NCI-H146 treated with DMSO at 0.1 percent for 48 hours (cell line): ENCODE measurements around the gene PLEKHA8.
A peak's percentile ranks its signal among the peaks of the same experiment; 100 is the strongest.

Source experiments
- DNase-seq: peaks from one replicate; lab custom pipeline; 2025; ENCODE audit not compliant: unreplicated experiment; lab: John Stamatoyannopoulos, UW

Gene PLEKHA8

GRCh38 chr7:30144657-30145306, 116.6 kb downstream of the PLEKHA8 start:
- DNase-seq, result no peak

DNA sequence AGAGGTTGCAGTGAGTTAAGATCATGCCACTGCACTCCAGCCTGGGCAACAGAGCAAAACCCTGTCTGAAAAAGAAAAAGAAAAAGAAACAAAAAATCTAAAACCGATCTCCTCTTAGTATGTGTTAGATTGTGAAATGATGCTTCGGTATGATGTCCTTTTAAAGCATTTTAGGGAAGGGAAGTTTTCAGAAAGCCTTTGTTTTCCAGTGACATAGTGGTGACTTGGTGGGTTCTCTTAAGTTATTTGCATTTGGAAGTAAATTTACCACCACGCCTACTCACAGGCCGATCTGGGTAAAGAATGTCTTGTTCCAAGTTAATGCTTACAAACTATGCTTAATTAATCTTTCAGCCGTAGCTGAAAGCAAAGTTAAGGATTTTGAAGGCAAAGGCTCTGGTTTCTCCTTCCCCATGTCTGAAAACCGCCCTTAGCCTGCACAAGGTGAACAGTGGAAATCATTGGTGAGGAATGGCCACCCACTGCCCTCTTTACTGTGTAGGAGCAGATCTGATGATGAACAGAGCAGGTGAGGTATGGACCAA, 117.3 kb downstream of the PLEKHA8 start:
- no peak for DNase-seq

GRCh38 chr7:30146127-30146612, 118.0 kb downstream of the PLEKHA8 start:
- DNase-seq, result no peak

DNA sequence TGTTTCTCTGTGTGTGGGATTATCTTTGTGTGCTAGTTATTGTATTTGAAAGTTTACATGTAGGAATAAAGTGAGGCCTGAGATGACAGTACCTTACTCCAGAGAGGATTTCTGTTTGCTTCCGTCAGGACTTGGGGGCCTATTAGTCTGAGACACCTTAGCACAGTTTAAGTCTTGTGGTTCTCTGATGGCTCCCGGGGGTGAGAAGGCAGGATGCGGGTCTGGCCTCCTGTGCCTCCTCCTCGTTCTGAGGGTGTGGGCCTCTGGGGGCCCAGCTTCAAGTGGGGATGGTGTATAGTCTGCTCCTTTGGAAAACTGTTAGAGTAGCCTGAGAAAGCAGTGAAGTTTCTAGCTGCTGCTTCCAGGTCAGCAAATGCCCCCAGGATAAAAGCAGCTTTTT, 119.0 kb downstream of the PLEKHA8 start:
- no peak for DNase-seq

GRCh38 chr7:30147785-30148184, 119.6 kb downstream of the PLEKHA8 start:
- DNase-seq, result no peak

- DNase-seq, result no peak
These were observed 120.2 kb downstream of the PLEKHA8 start for GRCh38 chr7:30148426-30148825.

DNA sequence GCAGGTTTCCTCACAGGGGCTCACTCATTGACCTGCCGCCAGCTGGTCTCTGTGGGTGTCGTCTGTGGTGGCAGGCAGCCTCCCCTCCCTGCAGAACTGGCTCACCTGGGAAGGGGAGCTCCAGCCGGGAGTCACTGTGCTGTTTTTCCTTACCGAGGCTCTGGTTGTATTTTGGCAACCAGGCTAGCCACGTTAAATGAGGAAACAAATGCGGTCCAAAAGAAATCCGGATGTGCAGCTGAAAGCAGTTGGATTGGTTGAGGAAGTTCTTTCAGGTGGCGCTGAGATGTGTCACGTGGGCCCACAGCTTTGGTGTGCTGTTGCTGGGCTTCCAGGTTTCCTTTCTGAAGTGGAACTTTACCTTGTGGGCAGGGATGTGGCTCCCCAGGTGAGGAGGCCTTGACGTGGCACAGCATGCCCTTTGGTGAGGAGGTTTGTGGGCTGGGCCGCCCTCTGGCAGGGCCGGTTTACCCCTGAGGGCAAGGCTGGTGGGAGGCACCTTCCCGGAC, 120.8 kb downstream of the PLEKHA8 start:
- DNase-seq, result no peak

DNA sequence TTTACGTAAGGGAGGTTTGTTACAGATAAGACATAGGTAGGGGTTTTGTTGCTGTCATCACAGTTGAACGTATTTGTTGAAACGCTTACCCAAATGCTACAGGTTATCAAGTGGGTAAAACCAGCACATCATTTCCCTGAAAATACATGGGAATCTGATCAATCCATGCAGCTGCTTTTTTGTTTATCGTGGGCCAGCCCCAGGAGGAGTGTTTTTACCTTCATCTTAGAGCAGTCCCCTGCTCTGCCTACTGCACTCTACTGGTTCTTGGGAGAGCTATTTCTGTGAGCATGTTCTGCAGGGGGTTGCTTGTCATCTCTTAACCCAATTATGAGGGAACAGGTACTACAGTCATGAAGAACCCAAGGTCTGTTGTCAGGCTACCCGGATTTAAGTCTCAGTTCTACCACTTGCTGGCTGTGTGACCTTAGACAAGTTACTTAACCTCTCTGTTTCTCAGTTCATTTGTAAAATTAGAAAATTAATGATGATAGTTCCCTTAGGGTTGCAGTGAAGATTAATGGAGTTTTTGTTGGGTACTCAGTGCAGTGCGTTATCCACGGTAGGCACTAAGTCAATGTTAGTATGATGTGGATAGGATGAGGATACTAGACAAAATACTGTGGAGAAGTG, 121.5 kb downstream of the PLEKHA8 start:
- no peak for DNase-seq

DNA sequence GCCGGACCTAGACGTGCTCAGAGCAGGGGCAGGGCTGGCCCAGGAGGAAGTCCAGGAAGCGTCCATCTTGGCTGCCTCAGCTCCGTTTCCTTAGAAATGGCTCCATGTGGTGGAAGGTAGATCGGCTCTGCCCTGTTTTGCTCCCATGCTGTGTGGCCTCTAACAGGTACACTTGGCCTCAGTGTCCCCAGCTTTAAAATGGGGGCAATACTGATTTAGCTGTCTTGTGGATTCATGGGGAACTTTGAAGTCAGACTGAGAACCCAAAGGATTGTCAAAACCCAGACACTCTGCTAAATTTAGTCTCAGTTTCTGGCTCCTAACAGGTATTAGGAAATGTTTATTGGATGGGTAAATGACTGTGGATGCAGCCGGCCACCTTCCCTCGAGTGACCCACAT, 122.5 kb downstream of the PLEKHA8 start:
- no peak for DNase-seq

GRCh38 chr7:30154111-30154587, 125.9 kb downstream of the PLEKHA8 start:
- DNase-seq, result no peak

- DNase-seq, result no peak
These were observed 127.3 kb downstream of the PLEKHA8 start for GRCh38 chr7:30155481-30155880.

GRCh38 chr7:30157204-30157603, 129.0 kb downstream of the PLEKHA8 start:
- DNase-seq, result no peak

GRCh38 chr7:30159163-30159562, 131.0 kb downstream of the PLEKHA8 start:
- DNase-seq, result no peak

DNA sequence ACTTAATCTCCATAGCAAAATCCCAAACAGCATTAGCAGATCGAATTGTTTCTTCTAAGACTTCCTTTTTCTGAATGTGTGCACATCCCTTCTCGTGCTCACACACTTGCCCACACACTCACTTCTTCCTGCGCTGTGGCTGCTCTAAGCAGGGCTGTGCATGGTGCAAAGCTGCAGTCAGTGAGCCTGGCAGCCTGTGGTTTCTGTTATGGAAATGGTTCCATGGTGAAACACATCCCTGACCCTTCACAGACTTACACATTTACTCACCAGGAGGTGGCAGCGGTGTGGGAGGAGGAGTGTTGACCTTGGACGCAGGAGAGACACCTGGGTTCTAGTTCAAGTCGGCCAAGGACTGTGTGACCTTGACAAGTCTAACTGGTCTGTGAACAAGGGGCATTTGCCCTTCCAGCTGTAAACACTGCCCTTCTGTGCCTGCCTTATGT, 131.5 kb downstream of the PLEKHA8 start:
- DNase-seq, result no peak

- no peak for DNase-seq
These were observed 132.1 kb downstream of the PLEKHA8 start for GRCh38 chr7:30160329-30160728.

DNA sequence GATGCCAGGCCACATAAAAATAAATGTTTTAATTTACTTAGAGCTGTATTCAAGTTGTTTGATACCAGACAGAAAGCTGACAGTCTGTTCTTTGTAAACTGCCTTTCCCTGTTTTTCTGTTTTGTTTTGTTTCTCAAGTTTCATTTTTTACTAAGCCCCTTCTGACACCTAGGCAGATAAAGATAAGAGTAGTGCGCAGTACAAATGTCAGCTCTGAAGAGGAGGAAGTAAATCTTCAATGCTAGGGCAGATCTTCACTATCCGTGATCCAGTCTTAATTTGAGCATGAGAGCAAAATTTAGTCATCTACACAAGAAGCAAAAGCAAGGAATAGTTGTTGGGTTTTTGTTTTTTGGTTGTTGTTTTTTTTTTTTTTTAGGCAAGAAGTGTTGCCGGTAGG, 133.9 kb downstream of the PLEKHA8 start:
- DNase-seq, result no peak

GRCh38 chr7:30162622-30163124, 134.5 kb downstream of the PLEKHA8 start:
- DNase-seq, result peak; percentile 84

GRCh38 chr7:30163231-30163894, 135.2 kb downstream of the PLEKHA8 start:
- DNase-seq, result peak; percentile 72

- DNase-seq, result peak; percentile 64
These were observed 136.4 kb downstream of the PLEKHA8 start for GRCh38 chr7:30164567-30164966.

DNA sequence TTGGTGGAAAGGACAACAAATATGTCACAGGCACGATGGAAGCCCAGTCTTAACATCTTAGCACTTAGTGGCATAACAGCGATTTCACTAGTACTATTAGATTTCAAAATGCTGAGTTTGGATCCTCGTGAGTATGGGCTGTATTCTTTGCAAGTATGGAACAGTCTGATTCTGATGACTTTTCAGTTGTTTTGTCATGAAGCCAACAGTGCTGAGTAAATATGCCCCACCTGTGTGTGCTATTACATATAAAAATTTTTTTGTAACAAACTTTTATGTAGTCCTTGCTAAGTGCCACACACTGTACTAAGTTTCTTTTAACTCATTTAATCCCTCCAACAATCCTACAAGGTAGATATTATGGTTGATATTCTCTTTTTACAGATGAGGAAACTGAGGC, 137.4 kb downstream of the PLEKHA8 start:
- DNase-seq, result no peak

DNA sequence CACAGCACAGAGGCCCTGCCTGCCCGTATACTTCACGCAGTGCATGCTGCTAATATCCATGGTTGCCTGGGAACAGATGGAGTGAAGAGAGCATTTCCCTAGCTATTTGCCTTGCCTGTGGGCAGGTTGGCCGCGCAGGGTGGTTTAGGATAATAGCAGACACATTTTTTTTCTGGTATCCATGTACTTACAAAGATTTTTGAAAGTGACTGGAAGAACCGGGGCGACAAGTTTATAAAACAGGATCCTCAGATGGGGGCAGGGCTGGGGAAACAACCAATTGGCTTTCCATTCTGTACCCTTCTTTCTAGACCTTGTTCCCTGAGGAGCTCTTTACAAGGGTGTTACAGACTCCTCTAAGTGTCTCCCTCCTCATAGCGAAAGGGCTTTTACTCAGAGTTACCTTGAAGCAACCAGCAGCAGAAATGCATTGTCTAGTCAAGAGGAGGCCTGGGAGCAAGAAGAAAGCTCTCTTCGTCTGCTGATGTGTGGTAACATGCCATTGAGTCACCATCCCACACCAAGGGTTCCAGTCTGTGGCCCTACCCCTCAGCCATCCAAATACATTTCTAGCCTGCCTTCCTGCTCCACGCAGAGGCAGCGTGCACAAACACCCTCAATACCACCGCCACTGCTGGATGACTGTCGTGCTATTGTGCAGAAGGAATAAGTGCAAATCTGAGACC, 138.1 kb downstream of the PLEKHA8 start:
- DNase-seq, result no peak
